Peyer's patch (tissue), 4 donors: ENCODE data around the gene DPEP2NB. TPM values are rescaled to one million over a fixed set of nuclear protein-coding genes. Genes with fewer than 3 reads are reported as not detected.
A peak's percentile ranks its signal among the peaks of the same experiment; 100 is the strongest.

ENCODE experiments used
- DNase-seq, 3 donors: peaks; one replicate each; pipeline ENCODE4 v3.0.0-alpha.2; 2017 to 2019
- H3K27ac ChIP-seq, 4 donors: fragments of 200-600 bp; sonication (generic); one replicate each; pipeline ENCODE4 v1.5.1; 2016 to 2019
- H3K27me3 ChIP-seq, 2 donors: fragments of 200-600 bp; sonication (generic); one replicate each; pipeline ENCODE4 v1.5.1; 2019
- H3K36me3 ChIP-seq, 3 donors: fragments of 200-600 bp; sonication (generic); one replicate each; pipeline ENCODE4 v1.5.1; 2016 to 2019
- H3K4me1 ChIP-seq, 4 donors: fragments of 200-600 bp; sonication (generic); one replicate each; pipeline ENCODE4 v1.5.1; 2016 to 2019
- H3K4me3 ChIP-seq, 4 donors: fragments of 200-600 bp; sonication (generic); 1 replicate in 3 of 4; 2 replicates in 1 of 4; pipeline ENCODE4 v1.5.1; 2016 to 2019; ENCODE audit warnings: mild to moderate bottlenecking in 1 of 4
- H3K9me3 ChIP-seq, 4 donors: fragments of 200-600 bp; sonication (generic); one replicate each; pipeline ENCODE4 v1.5.1; 2016 to 2019; ENCODE audit warnings: mild to moderate bottlenecking in 1 of 4
- POLR2A ChIP-seq, 2 donors: fragments of 450-650 bp; IDR thresholded peaks; one replicate each; pipeline ENCODE4 v1.5.1; 2017; ENCODE audit warnings: antibody characterized with exemption in 2 of 2, mild to moderate bottlenecking in 2 of 2, moderate library complexity in 2 of 2
- total RNA-seq, 4 donors: library from RNA; depleted of rRNA; stranded (reverse); fragments of >200 nt; gene quantifications; one replicate each; pipeline ENCODE4 v1.1.0, GENCODE V29; 2016
- TF ChIP-seq, protein P1 (sequence below), 6 experiments: fragments of 450-650 bp in 4 of 6; fragments of 200-600 bp in 2 of 6; sonication (generic) in 1 of 6; IDR thresholded peaks; one replicate each; pipeline ENCODE4 v1.5.1; 2017 to 2019; ENCODE audit warnings: antibody characterized with exemption in 6 of 6, mild to moderate bottlenecking in 3 of 6, moderate library complexity in 1 of 6

The DPEP2NB gene
- total RNA-seq, 4 donors from 2014 or later: not detected

DNA sequence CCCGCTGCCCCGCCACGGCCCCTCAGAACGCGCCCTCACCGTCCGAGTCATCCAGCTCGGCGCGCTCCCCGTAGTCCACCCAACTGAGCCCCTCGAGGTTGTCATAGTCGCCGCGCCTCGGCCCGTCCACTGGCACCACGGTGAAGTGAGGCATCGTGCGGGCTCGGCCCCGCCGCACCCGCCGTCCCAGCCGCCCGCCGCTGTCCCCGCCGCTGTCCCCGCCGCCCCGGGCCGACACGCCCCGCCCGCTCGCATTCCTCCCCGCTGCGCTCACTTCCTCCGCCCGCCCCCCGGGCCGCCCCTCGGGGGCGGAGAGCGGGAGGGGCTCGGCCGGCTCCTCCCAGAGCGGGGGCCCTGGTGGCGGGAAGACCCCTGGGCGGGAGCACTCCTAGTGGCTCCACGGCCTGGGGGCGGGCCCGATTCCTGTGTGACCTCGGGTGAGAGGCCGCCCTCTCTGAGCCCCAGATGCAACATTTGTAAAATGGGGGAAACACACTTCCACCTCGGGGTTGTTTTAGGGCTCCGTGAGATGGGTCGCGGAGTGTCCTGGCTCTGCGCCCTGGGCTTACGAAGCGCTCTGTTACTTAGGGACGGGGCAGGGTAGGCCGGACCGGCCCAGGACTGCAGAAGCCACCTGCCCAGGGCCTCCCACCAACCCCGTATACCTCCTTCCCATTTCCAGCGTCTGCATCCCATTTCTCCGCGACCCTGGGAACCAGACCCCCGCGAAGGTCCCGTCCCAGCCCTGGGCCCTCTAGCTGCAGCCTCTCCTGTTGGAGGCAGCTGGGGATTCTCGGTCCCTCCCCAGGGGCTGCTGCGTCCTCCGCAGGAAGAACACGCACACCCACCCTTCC is 47.1 kb downstream of the DPEP2NB start, which contains the start of gene SLC12A4:
TSS of gene SLC12A4 (minus strand) at position 238 of the 854 bp plus-strand sequence. CDS start at position 154, 84 bp downstream.
- TF ChIP-seq POLR2A (IDR thresholded peaks at IDR 0.05): peak; percentile 38 to 41
- TF ChIP-seq, protein P1, sequence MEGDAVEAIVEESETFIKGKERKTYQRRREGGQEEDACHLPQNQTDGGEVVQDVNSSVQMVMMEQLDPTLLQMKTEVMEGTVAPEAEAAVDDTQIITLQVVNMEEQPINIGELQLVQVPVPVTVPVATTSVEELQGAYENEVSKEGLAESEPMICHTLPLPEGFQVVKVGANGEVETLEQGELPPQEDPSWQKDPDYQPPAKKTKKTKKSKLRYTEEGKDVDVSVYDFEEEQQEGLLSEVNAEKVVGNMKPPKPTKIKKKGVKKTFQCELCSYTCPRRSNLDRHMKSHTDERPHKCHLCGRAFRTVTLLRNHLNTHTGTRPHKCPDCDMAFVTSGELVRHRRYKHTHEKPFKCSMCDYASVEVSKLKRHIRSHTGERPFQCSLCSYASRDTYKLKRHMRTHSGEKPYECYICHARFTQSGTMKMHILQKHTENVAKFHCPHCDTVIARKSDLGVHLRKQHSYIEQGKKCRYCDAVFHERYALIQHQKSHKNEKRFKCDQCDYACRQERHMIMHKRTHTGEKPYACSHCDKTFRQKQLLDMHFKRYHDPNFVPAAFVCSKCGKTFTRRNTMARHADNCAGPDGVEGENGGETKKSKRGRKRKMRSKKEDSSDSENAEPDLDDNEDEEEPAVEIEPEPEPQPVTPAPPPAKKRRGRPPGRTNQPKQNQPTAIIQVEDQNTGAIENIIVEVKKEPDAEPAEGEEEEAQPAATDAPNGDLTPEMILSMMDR (IDR thresholded peaks at IDR 0.05): no peak
- no peaks in the 10 kb centered on the region for H3K27me3 ChIP-seq
- peak within 1 kb of the TSS; percentile 78 to 95 (median 92) for H3K4me3 ChIP-seq
- no peaks in the 10 kb centered on the region for H3K36me3 ChIP-seq
- DNase-seq: peak; percentile 80 to 89 (median 80)
- no peaks in the 10 kb centered on the region for H3K9me3 ChIP-seq
- H3K4me1 ChIP-seq: peaks cover 0 to 34% (median 7%) of the 10 kb centered on the region in 4 donors
- peak within 1 kb of the TSS; percentile 88 to 96 (median 94) for H3K27ac ChIP-seq

DNA sequence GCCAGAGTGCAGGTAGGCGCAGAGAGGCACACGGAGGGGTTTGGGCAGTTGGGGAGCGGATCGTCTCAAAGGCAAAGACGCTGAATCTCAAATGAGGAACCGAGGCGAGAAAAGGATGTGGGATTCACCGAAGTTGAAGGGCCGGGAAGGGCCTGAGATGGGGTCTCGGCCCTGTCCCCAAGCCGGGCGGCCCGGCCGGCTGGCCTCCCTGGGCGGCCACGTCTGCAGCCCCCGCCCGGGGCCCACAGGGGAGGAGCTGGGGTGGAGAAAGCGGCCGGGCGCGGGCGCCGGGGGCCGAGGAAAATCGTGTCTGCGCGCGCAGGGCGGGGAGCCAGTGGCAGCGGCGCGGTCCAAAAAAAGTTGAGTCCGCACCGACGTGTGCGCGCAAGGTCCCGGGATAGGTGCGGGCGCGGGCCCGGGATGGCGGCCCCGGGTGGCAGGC is 47.7 kb downstream of the DPEP2NB start:
- TF ChIP-seq POLR2A (IDR thresholded peaks at IDR 0.05): no peak
- TF ChIP-seq, protein P1 (IDR thresholded peaks at IDR 0.05): no peak
- peak overlapping the region; percentile 88 to 96 (median 94) for H3K27ac ChIP-seq
- H3K9me3 ChIP-seq: no peaks in the 10 kb centered on the region
- DNase-seq: no peak
- H3K36me3 ChIP-seq: no peaks in the 10 kb centered on the region
- no peaks in the 10 kb centered on the region for H3K27me3 ChIP-seq
- peak overlapping the region; percentile 78 to 95 (median 92) for H3K4me3 ChIP-seq
- H3K4me1 ChIP-seq: peaks cover 0 to 40% (median 7%) of the 10 kb centered on the region in 4 donors

DNA sequence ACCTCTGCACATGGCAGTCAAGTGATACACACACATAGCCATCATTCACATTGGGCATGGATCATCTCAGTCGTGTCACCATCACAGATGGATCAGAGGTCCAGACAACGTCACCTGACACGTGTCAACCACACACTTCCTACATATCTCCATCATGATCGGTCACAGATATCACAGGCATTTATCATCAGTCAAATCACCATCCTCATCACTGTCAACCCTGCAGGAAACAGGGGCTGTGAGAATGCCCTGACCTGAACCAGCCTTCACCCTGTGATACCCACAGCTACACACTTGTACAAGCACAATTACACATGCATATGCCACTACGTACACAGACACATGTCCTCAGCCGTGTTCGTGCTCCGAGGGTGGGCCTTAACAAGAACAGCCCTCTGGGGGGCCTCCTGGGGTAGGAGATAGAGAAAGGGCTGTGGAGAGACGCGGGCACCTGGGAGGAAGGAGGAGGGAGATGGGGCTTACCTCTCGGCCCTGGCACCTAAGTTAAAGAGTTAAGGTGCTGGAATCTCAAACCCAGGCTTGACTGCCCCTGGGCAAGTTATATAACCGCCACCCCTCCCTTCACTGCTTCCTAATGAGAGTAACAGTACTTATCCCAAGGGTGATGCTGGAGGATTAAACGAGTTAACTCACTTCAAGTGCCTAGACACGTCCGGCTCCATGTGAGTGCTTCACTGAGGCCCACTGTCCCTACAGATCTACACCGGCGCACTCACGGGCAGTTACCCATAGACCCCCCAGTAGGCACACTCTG is 48.3 kb downstream of the DPEP2NB start:
- no peaks in the 10 kb centered on the region for H3K27me3 ChIP-seq
- DNase-seq: peak in 1 of 3 donors; percentile 47
- TF ChIP-seq POLR2A (IDR thresholded peaks at IDR 0.05): no peak
- H3K4me1 ChIP-seq: peaks cover 0 to 40% (median 7%) of the 10 kb centered on the region in 4 donors
- peaks cover 0 to 3% (median 0%) of the 10 kb centered on the region in 3 donors for H3K36me3 ChIP-seq
- no peaks in the 10 kb centered on the region for H3K9me3 ChIP-seq
- peak overlapping the region; percentile 78 to 95 (median 92) for H3K4me3 ChIP-seq
- peak overlapping the region; percentile 88 to 96 (median 94) for H3K27ac ChIP-seq

DNA sequence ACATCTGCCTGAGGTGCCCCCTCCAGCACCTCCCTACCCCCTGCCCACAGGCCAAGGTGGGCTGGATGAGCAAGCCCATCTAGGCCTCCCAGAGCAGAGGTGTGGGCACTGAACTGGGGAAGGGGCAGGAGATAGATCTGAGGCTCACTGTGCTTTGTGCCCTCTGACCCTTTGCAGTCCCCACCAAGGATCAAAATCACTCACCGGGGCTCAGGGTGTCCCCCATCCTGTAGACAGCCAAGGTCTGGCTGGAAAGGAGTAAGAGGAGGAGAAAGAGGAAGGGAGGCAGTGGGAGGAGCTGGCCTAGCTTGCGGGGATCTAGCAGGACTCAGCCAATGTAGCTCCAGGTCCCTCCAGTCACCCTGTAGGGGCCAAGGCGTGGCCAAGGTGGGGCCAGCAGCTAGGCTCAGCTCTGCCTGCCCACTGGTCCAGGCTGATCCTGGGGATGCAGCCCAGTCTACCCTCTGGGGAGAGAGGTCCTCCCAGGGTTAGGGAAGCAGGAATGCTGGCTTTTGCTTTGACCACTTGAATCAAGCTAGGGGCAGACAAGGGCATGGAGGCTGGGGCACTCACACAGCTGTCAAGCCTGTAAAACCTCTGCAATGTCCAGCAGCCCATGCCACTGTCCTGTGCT is 49.0 kb downstream of the DPEP2NB start:
- Histone ChIP-seq H3K9me3 (no peaks in the 10 kb centered on the region), H3K4me3 (peak overlapping the region in 2 of 4 donors; percentile 78 to 90), H3K4me1 (peaks cover 0 to 46% (median 7%) of the 10 kb centered on the region in 4 donors), H3K27me3 (no peaks in the 10 kb centered on the region), H3K36me3 (peaks cover 0 to 10% (median 0%) of the 10 kb centered on the region in 3 donors), H3K27ac (peak overlapping the region in 3 of 4 donors; percentile 88 to 96 (median 93))
- DNase-seq: no peak
- TF ChIP-seq, protein P1 (IDR thresholded peaks at IDR 0.05): no peak
- TF ChIP-seq POLR2A (IDR thresholded peaks at IDR 0.05): no peak

DNA sequence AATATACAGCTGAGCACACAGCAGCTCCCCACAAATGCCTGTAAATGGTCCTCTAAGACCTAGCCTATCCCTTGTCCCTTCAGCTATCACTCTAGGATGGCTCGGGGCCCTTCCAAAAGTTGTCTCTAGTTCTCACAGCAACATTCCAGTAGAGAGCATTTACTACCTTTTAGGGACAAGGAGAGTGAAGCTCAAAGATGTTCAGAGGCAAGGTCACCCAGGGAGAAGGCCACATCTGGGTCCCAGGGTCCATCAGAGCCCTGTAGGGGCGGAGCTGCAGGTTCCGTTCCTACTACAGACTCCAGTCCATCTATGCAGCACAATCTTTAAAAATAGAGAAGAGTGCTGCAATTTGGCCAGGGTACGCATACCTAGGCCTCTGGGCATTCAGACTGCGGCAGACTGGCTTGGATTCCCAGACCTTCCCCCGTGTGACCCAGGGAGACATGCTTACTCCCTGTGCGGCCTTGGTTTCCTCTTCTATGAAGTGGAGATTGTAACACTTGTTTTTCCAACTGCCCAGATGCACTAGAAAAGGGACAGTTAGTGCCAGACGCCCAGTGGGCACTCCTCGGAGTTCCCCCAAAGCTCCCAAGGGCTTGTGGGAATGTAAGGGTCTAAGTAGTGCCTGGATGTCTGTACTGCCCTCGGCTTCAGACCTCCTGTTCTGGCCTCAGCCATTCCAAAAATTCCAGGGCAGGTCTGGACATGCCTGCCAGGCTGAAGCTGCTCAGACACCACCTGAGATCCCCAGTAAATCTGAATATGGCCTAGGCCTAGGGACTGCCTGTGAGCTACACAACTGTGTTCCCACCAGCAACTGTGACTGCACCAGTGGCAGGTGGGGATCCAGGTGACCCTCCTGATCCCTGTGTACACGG is 49.8 kb downstream of the DPEP2NB start:
- DNase-seq: no peak
- H3K4me3 ChIP-seq: peak overlapping the region in 2 of 4 donors; percentile 78 to 90
- peaks cover 0 to 17% (median 0%) of the 10 kb centered on the region in 3 donors for H3K36me3 ChIP-seq
- H3K4me1 ChIP-seq: peaks cover 0 to 51% (median 7%) of the 10 kb centered on the region in 4 donors
- TF ChIP-seq POLR2A (IDR thresholded peaks at IDR 0.05): no peak
- TF ChIP-seq, protein P1 (IDR thresholded peaks at IDR 0.05): no peak
- no peaks in the 10 kb centered on the region for H3K27me3 ChIP-seq
- H3K27ac ChIP-seq: peak overlapping the region in 2 of 4 donors; percentile 93 to 96
- no peaks in the 10 kb centered on the region for H3K9me3 ChIP-seq
